Measurements from ENCODE around the gene MCTP2. TPM values are rescaled to one million over a fixed set of nuclear protein-coding genes. Genes with fewer than 3 reads are reported as not detected.

The MCTP2 gene
- total RNA-seq, 2 donors from 2014 or later = 25.4 to 46.3 TPM

- DNase-seq (ENCODE audit: low spot score) = no peak
- Histone ChIP-seq H3K9me3 (no peaks in the 10 kb centered on the region), H3K4me3 (no peak overlapping the region), H3K4me1 (replicated peaks) (no peaks in the 10 kb centered on the region), H3K27me3 (replicated peaks; ENCODE audit: insufficient read depth) (no peaks in the 10 kb centered on the region), H3K36me3 (no peaks in the 10 kb centered on the region), H3K27ac (no peak overlapping the region)
- TF ChIP-seq POLR2AphosphoS5 (IDR thresholded peaks at IDR 0.05) (no peak), CTCF (IDR thresholded peaks at IDR 0.05) (no peak), POLR2A (IDR thresholded peaks at IDR 0.05) (no peak)
- 75% methylated on average over 4 of the region's 4 CpGs for WGBS
- intact Hi-C loops (cut with DNase I) = no loop called here
These were observed 131.2 kb downstream of the MCTP2 start for GRCh38 chr15:94362385-94363092.

DNA sequence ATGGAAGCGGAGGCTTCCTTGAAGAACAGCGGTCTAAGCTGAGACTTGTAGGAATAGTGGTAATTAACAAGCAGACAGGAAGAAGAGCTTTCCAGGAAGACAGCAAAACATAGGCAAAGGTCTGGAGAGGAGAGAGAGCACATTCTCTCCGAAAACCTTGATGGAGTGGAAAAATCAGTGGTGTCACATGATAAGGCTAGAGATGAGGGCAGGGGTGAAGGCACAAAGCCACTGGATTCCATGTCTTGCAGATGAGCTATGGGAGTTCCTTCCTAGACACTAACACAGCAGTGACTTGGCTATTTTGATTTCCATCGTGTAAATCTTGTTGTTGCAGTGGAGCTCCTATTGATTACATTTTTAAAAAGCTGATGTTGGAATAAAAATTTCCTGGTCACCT lies 132.0 kb downstream of the MCTP2 start:
- TF ChIP-seq CTCF (IDR thresholded peaks at IDR 0.05) (no peak), POLR2AphosphoS5 (IDR thresholded peaks at IDR 0.05) (no peak), POLR2A (IDR thresholded peaks at IDR 0.05) (no peak)
- Histone ChIP-seq H3K9me3 (no peaks in the 10 kb centered on the region), H3K4me1 (replicated peaks) (no peaks in the 10 kb centered on the region), H3K27ac (no peak overlapping the region), H3K36me3 (no peaks in the 10 kb centered on the region), H3K4me3 (no peak overlapping the region), H3K27me3 (replicated peaks; ENCODE audit: insufficient read depth) (no peaks in the 10 kb centered on the region)
- no peak for DNase-seq (ENCODE audit: low spot score)
- 95% methylated on average over 4 of the region's 4 CpGs for WGBS
- intact Hi-C loops (cut with DNase I) = no loop called here

DNA sequence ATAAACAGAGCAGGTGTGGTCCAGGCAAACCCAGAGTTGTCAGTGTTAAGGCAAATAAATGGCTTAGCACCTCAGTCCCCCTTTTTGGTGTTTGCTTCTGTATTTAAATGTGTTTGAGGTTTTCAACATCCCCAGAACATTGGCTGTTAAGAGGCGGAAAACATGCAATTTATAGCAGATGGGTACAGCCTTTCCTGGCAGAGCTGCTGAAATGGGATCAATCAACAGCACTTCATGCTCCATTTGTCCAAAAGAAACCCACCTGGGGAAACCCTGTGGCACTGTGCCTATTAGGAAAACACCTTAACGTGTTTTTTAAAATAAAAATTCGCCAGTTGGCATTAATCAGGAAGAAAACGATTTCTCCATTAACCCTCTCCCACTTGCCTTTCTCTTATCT lies 135.4 kb downstream of the MCTP2 start:
- intact Hi-C loops (cut with DNase I) = no loop called here
- Histone ChIP-seq H3K4me1 (replicated peaks) (no peaks in the 10 kb centered on the region), H3K9me3 (no peaks in the 10 kb centered on the region), H3K27ac (no peak overlapping the region), H3K36me3 (no peaks in the 10 kb centered on the region), H3K4me3 (no peak overlapping the region), H3K27me3 (replicated peaks; ENCODE audit: insufficient read depth) (no peaks in the 10 kb centered on the region)
- TF ChIP-seq CTCF (IDR thresholded peaks at IDR 0.05) (no peak), POLR2AphosphoS5 (IDR thresholded peaks at IDR 0.05) (no peak), POLR2A (IDR thresholded peaks at IDR 0.05) (no peak)
- DNase-seq (ENCODE audit: low spot score) = no peak
- WGBS = 50% methylated on average over 4 of the region's 4 CpGs

DNA sequence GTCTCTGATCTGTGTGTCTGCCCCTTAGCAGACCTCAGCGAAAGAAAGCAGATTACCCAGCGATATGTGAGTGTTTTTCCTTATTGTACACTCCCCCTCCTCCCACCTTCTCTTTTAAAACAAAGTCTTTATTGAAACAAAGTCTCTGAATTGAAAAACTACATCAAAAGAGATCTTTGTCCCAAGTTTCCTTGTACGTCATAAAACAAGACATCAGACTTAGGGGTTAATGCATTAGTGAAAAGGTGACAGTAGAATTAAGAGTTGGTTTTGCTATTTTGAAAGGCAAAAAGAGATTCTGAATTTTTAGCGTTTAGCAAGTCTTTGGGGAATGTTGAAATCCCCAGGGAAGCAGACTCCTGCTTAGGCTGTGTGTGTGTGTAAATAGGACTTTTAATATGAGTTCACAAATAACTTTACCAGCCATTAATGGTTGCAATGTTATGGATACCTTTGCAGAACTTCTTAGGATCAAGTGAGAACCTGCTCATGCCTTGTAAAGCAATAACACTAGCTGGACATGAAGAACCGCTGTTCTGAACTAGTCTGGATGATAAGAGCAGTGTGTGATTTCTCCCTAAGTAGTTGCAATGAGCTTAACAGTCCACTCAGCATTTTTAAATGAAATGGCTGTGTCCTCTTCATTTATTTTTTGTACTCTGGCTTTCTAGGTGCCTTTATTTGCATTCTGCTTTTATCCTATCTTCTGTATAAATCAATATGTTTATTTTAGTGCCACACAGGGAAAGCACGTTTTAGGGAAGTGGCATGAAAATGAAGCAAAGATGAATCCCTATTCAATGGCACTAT lies 136.6 kb downstream of the MCTP2 start:
- Histone ChIP-seq H3K36me3 (no peaks in the 10 kb centered on the region), H3K27me3 (replicated peaks; ENCODE audit: insufficient read depth) (no peaks in the 10 kb centered on the region), H3K4me3 (no peak overlapping the region), H3K9me3 (no peaks in the 10 kb centered on the region), H3K27ac (no peak overlapping the region), H3K4me1 (replicated peaks) (no peaks in the 10 kb centered on the region)
- TF ChIP-seq POLR2AphosphoS5 (IDR thresholded peaks at IDR 0.05) (no peak), CTCF (IDR thresholded peaks at IDR 0.05) (no peak), POLR2A (IDR thresholded peaks at IDR 0.05) (no peak)
- intact Hi-C loops (cut with DNase I) = no loop called here
- 43% methylated on average over 6 of the region's 6 CpGs for WGBS
- no peak for DNase-seq (ENCODE audit: low spot score)
